ENCODE data around the gene GALNT2. TPM values are rescaled to one million over a fixed set of nuclear protein-coding genes. Genes with fewer than 3 reads are reported as not detected.

The GALNT2 gene
- total and polyA plus RNA-seq, 2 donors (not counting 1 experiment from before 2014, with no cell fraction given), result 19.0 to 184 TPM

GRCh38 chr1:230240446-230241086 lies 173.5 kb downstream of the GALNT2 start:
- Mint-ChIP-seq H3K4me1 (peaks cover 4% of the 10 kb centered on the region), H3K27me3 (no peaks in the 10 kb centered on the region), H3K4me3 (no peak overlapping the region), H3K9me3 (ENCODE audit: insufficient read depth) (peaks cover 3% of the 10 kb centered on the region), H3K27ac (no peak overlapping the region)
- H4K20me1 ChIP-seq (ENCODE audit: control insufficient read depth, insufficient read depth, low read length, poor library complexity, severe bottlenecking), result no peaks in the 10 kb centered on the region
- no peak overlapping the region for H3K4me2 ChIP-seq (replicated peaks; ENCODE audit: low read depth, low read length, poor library complexity, severe bottlenecking)
- no peak for TF ChIP-seq CTCF (IDR thresholded peaks at IDR 0.05)
- no peak for TF ChIP-seq EZH2 (IDR thresholded peaks at IDR 0.05; ENCODE audit: borderline replicate concordance, insufficient read depth, low read depth, low read length, poor library complexity, severe bottlenecking)
- H3K79me2 ChIP-seq (ENCODE audit: control insufficient read depth, insufficient read depth, low read length), result no peaks in the 10 kb centered on the region
- no peaks in the 10 kb centered on the region for H3K4me1 ChIP-seq (ENCODE audit: control insufficient read depth in 2 of 2, insufficient read depth in 2 of 2, low read length in 2 of 2)
- no peaks in the 10 kb centered on the region for H3K27me3 ChIP-seq (replicated peaks in 1 of 4; ENCODE audit: control extremely low read depth in 1 of 4, control insufficient read depth in 3 of 4, insufficient read depth in 4 of 4, low read length in 3 of 4)
- H3K27ac ChIP-seq (ENCODE audit: low read length in 2 of 2), result no peak overlapping the region
- no peak overlapping the region for H3K9ac ChIP-seq (ENCODE audit: low read length)
- CTCF ChIA-PET, result interaction anchor here (1.2 kb wide), 1 partner anchor 25 kb away, joined by 3 read pairs; no protein-coding TSS in a partner anchor
- intact Hi-C loops (cut with micrococcal nuclease), result no loop called here
- POLR2A ChIA-PET, result no interaction called here
- 93% methylated on average over 5 of the region's 5 CpGs for WGBS (ENCODE audit: insufficient coverage)
- DNase-seq (no peak), ATAC-seq (ENCODE audit: low read depth) (no peak)
- no peak overlapping the region for H3K4me3 ChIP-seq (ENCODE audit: control extremely low read depth in 1 of 5, extremely low read depth in 1 of 5, insufficient read depth in 1 of 5, low read depth in 2 of 5, low read length in 4 of 5)
- H2AFZ ChIP-seq (ENCODE audit: insufficient read depth, low read depth, low read length, poor library complexity, severe bottlenecking), result no peak overlapping the region
- peaks cover 0 to 5% (median 0%) of the 10 kb centered on the region in 3 donors for H3K9me3 ChIP-seq (ENCODE audit: control extremely low read depth in 1 of 3, control insufficient read depth in 2 of 3, insufficient read depth in 1 of 3, low read length in 2 of 3)
- H3K36me3 ChIP-seq (replicated peaks in 1 of 2; ENCODE audit: control extremely low read depth in 1 of 2, control insufficient read depth in 1 of 2, extremely low read depth in 1 of 2, insufficient read depth in 2 of 2, low read length in 1 of 2), result peaks cover 2 to 32% of the 10 kb centered on the region in 2 experiments

- ChIA-PET CTCF (no interaction called here), POLR2A (no interaction called here)
- no peak overlapping the region for H3K9ac ChIP-seq (ENCODE audit: low read length)
- 100% methylated on average over 1 of the region's 6 CpGs for WGBS (ENCODE audit: insufficient coverage)
- H3K79me2 ChIP-seq (ENCODE audit: control insufficient read depth, insufficient read depth, low read length), result no peaks in the 10 kb centered on the region
- H3K4me3 ChIP-seq (ENCODE audit: control extremely low read depth in 1 of 5, extremely low read depth in 1 of 5, insufficient read depth in 1 of 5, low read depth in 2 of 5, low read length in 4 of 5), result no peak overlapping the region
- H3K27ac ChIP-seq (ENCODE audit: low read length in 2 of 2), result no peak overlapping the region
- no peaks in the 10 kb centered on the region for H3K27me3 Mint-ChIP-seq
- H3K4me3 Mint-ChIP-seq, result no peak overlapping the region
- TF ChIP-seq CTCF (IDR thresholded peaks at IDR 0.05), result no peak
- TF ChIP-seq EZH2 (IDR thresholded peaks at IDR 0.05; ENCODE audit: borderline replicate concordance, insufficient read depth, low read depth, low read length, poor library complexity, severe bottlenecking), result no peak
- H3K4me1 Mint-ChIP-seq, result peaks cover 4% of the 10 kb centered on the region
- H3K36me3 ChIP-seq (replicated peaks in 1 of 2; ENCODE audit: control extremely low read depth in 1 of 2, control insufficient read depth in 1 of 2, extremely low read depth in 1 of 2, insufficient read depth in 2 of 2, low read length in 1 of 2), result peaks cover 2 to 37% of the 10 kb centered on the region in 2 experiments
- H3K27ac Mint-ChIP-seq, result no peak overlapping the region
- no peaks in the 10 kb centered on the region for H3K27me3 ChIP-seq (replicated peaks in 1 of 4; ENCODE audit: control extremely low read depth in 1 of 4, control insufficient read depth in 3 of 4, insufficient read depth in 4 of 4, low read length in 3 of 4)
- ATAC-seq (ENCODE audit: low read depth) (no peak), DNase-seq (no peak)
- intact Hi-C loops (cut with micrococcal nuclease), result no loop called here
- H3K4me1 ChIP-seq (ENCODE audit: control insufficient read depth in 2 of 2, insufficient read depth in 2 of 2, low read length in 2 of 2), result no peaks in the 10 kb centered on the region
- H3K9me3 Mint-ChIP-seq (ENCODE audit: insufficient read depth), result peaks cover 3% of the 10 kb centered on the region
- no peaks in the 10 kb centered on the region for H4K20me1 ChIP-seq (ENCODE audit: control insufficient read depth, insufficient read depth, low read length, poor library complexity, severe bottlenecking)
- no peak overlapping the region for H3K4me2 ChIP-seq (replicated peaks; ENCODE audit: low read depth, low read length, poor library complexity, severe bottlenecking)
- H2AFZ ChIP-seq (ENCODE audit: insufficient read depth, low read depth, low read length, poor library complexity, severe bottlenecking), result no peak overlapping the region
- peaks cover 0 to 5% (median 0%) of the 10 kb centered on the region in 3 donors for H3K9me3 ChIP-seq (ENCODE audit: control extremely low read depth in 1 of 3, control insufficient read depth in 2 of 3, insufficient read depth in 1 of 3, low read length in 2 of 3)
These were observed 175.3 kb downstream of the GALNT2 start for GRCh38 chr1:230242326-230242725.
